Progenitor cell of endocrine pancreas (in vitro differentiated cells): Measurements from ENCODE around the gene DNAH7. TPM values are rescaled to one million over a fixed set of nuclear protein-coding genes. Genes with fewer than 3 reads are reported as not detected.

Experiments used
- DNase-seq: peaks from one replicate; pipeline ENCODE4 v3.0.0; 2021; ENCODE audit warnings: low spot score; ENCODE audit not compliant: unreplicated experiment
- H3K27ac Mint-ChIP-seq: 2 replicates; pipeline ENCODE4 v1.8.0; 2021; ENCODE audit warnings: mild to moderate bottlenecking, moderate library complexity, mixed read lengths
- H3K27me3 Mint-ChIP-seq: 2 replicates; pipeline ENCODE4 v1.8.0; 2021; ENCODE audit warnings: mixed read lengths
- H3K36me3 Mint-ChIP-seq: 2 replicates; pipeline ENCODE4 v1.8.0; 2022; ENCODE audit warnings: mixed read lengths; ENCODE audit not compliant: insufficient read depth
- H3K4me1 Mint-ChIP-seq: 2 replicates; pipeline ENCODE4 v1.8.0; 2021; ENCODE audit warnings: low read depth, mixed read lengths
- H3K4me3 Mint-ChIP-seq: 2 replicates; pipeline ENCODE4 v1.8.0; 2021; ENCODE audit warnings: low read depth, mild to moderate bottlenecking, moderate library complexity, mixed read lengths
- H3K9me3 Mint-ChIP-seq: 2 replicates; pipeline ENCODE4 v1.8.0; 2021; ENCODE audit warnings: low read depth, mixed read lengths
- total RNA-seq: library from RNA; stranded (reverse); gene quantifications from 2 replicates; pipeline ENCODE4 v1.2.1, GENCODE V29; 2021
- TF ChIP-seq, protein P1 (sequence below): fragments of 200-600 bp; sonication (generic); IDR thresholded peaks from one replicate; pipeline ENCODE4 v1.5.0; 2021; ENCODE audit warnings: antibody characterized with exemption, mild to moderate bottlenecking; ENCODE audit not compliant: unreplicated experiment

Gene DNAH7
- total RNA-seq, 1 donor from 2014 or later: 5.9 TPM

GRCh38 chr2:195903956-195904355, 164.7 kb downstream of the DNAH7 start:
- Mint-ChIP-seq H3K27me3 (no peaks in the 10 kb centered on the region), H3K36me3 (peaks cover 4% of the 10 kb centered on the region), H3K9me3 (peaks cover 4% of the 10 kb centered on the region), H3K4me1 (no peaks in the 10 kb centered on the region), H3K4me3 (no peak overlapping the region), H3K27ac (no peak overlapping the region)
- no peak for DNase-seq
- TF ChIP-seq, protein P1, sequence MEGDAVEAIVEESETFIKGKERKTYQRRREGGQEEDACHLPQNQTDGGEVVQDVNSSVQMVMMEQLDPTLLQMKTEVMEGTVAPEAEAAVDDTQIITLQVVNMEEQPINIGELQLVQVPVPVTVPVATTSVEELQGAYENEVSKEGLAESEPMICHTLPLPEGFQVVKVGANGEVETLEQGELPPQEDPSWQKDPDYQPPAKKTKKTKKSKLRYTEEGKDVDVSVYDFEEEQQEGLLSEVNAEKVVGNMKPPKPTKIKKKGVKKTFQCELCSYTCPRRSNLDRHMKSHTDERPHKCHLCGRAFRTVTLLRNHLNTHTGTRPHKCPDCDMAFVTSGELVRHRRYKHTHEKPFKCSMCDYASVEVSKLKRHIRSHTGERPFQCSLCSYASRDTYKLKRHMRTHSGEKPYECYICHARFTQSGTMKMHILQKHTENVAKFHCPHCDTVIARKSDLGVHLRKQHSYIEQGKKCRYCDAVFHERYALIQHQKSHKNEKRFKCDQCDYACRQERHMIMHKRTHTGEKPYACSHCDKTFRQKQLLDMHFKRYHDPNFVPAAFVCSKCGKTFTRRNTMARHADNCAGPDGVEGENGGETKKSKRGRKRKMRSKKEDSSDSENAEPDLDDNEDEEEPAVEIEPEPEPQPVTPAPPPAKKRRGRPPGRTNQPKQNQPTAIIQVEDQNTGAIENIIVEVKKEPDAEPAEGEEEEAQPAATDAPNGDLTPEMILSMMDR: no peak

DNA sequence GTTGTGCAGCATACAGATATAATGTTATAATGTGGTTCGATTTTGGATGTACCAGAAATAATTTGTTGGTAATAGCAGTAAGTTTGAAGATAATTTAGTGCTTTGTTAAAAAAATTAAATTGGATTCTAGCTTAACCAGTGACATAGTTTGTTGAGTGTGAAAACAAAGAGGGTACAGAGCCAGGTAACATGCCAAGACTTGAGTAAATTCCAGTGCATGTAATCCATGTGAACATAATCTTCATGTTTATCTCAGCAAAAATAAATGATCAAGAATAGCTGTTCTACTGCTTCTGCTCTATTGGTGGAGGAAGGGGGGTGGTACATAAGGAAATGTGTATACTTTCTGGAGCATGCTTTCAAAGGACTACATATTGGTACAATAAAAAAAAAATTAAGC, 165.8 kb downstream of the DNAH7 start:
- H3K9me3 Mint-ChIP-seq: no peaks in the 10 kb centered on the region
- no peaks in the 10 kb centered on the region for H3K4me1 Mint-ChIP-seq
- H3K36me3 Mint-ChIP-seq: no peaks in the 10 kb centered on the region
- no peaks in the 10 kb centered on the region for H3K27me3 Mint-ChIP-seq
- H3K27ac Mint-ChIP-seq: no peak overlapping the region
- TF ChIP-seq, protein P1: no peak
- no peak overlapping the region for H3K4me3 Mint-ChIP-seq
- no peak for DNase-seq

GRCh38 chr2:195899226-195899625, 169.4 kb downstream of the DNAH7 start:
- Mint-ChIP-seq H3K4me1 (no peaks in the 10 kb centered on the region), H3K36me3 (peaks cover 1% of the 10 kb centered on the region), H3K27ac (no peak overlapping the region), H3K9me3 (peaks cover 4% of the 10 kb centered on the region), H3K4me3 (no peak overlapping the region), H3K27me3 (no peaks in the 10 kb centered on the region)
- DNase-seq: no peak
- TF ChIP-seq, protein P1: no peak

GRCh38 chr2:195898505-195899191, 170.0 kb downstream of the DNAH7 start:
- Mint-ChIP-seq H3K4me3 (no peak overlapping the region), H3K27ac (no peak overlapping the region)

DNA sequence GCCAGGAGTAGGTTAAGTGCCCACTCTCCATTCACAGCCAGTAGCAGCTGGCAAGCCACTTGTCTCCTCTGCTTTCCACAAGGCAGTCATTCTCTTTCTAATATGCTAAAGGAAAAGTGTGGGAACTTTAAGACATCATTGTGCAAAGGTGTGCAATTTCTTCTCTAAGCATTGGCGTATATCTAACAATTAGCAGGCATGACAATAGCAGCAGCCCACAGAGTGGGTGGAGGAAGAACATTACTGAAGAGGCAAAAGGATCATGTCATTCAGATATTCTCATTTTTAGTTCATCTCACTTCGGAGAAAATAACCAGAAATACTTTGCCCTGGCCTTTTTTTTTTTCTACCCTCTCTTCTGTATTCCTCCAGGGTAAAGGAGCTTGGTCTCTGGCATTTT, 177.6 kb downstream of the DNAH7 start:
- H3K9me3 Mint-ChIP-seq: peaks cover under 1% of the 10 kb centered on the region
- no peaks in the 10 kb centered on the region for H3K27me3 Mint-ChIP-seq
- no peak for DNase-seq
- H3K4me3 Mint-ChIP-seq: no peak overlapping the region
- H3K4me1 Mint-ChIP-seq: peaks cover 4% of the 10 kb centered on the region
- H3K36me3 Mint-ChIP-seq: no peaks in the 10 kb centered on the region
- no peak overlapping the region for H3K27ac Mint-ChIP-seq
- TF ChIP-seq, protein P1: no peak

More at GRCh38 chr2:195898505-195899191, 170.0 kb downstream of the DNAH7 start:
- DNase-seq: no peak
- TF ChIP-seq, protein P1: no peak
- peaks cover 1% of the 10 kb centered on the region for H3K36me3 Mint-ChIP-seq
- H3K27me3 Mint-ChIP-seq: no peaks in the 10 kb centered on the region
- peaks cover 4% of the 10 kb centered on the region for H3K4me1 Mint-ChIP-seq
- peaks cover 4% of the 10 kb centered on the region for H3K9me3 Mint-ChIP-seq
